ENCODE results near the gene CREBZF.

DNA sequence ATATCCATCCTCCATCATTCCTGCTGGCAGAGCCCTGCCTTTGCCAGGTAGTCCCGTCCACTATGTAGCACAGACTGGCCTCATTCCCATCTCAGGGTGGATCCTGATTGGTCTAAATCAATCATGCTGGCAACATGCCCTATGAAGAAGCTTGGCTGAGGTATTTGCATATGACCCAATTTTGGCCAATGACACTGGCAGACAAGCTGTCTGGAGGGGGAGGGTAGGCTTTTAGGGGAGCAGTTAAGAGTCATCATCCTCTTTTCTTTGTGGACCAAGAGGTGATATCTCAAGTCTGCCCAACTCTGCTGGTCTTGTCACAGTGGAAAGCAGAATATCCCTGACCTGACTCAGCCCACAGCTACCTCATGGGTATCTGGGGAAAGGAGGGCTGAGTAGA lies 16.0 kb upstream of the CREBZF start:
- TF ChIP-seq, protein P1, sequence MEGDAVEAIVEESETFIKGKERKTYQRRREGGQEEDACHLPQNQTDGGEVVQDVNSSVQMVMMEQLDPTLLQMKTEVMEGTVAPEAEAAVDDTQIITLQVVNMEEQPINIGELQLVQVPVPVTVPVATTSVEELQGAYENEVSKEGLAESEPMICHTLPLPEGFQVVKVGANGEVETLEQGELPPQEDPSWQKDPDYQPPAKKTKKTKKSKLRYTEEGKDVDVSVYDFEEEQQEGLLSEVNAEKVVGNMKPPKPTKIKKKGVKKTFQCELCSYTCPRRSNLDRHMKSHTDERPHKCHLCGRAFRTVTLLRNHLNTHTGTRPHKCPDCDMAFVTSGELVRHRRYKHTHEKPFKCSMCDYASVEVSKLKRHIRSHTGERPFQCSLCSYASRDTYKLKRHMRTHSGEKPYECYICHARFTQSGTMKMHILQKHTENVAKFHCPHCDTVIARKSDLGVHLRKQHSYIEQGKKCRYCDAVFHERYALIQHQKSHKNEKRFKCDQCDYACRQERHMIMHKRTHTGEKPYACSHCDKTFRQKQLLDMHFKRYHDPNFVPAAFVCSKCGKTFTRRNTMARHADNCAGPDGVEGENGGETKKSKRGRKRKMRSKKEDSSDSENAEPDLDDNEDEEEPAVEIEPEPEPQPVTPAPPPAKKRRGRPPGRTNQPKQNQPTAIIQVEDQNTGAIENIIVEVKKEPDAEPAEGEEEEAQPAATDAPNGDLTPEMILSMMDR (conservative IDR thresholded peaks at IDR 0.05 in 1 of 2, IDR thresholded peaks at IDR 0.05 in 1 of 2; ENCODE audit: low read depth in 1 of 2, low read length in 2 of 2) = no peak
- TF ChIP-seq EZH2 (IDR thresholded peaks at IDR 0.05; ENCODE audit: low read length, missing control alignments) = no peak

Data from fibroblast of lung (primary cell).